Stimulated activated CD4-positive, alpha-beta T cell treated with anti-CD3 and anti-CD28 coated beads, Interleukin-15, amount 100 ng/mL, for 48 hours (primary cell): ENCODE measurements around the gene TUBA1A.
"Not testable (repeated sequence)": the region's sequence is repeated elsewhere in the genome, so short reads cannot be mapped to it uniquely, and the experiment has no call there.

Experiments used
- DNase-seq, 2 donors: peaks; one replicate each; pipeline ENCODE4 v3.0.0-alpha.2; 2020; ENCODE audit warnings: low read depth in 2 of 2

The TUBA1A gene

GRCh38 chr12:49201595-49202295 lies 12.9 kb upstream of the TUBA1A start:
- DNase-seq, result no peak

- no peak for DNase-seq
Observed at GRCh38 chr12:49200919-49201594, 12.2 kb upstream of the TUBA1A start.

- no peak for DNase-seq
Observed at GRCh38 chr12:49198431-49199155, 9.7 kb upstream of the TUBA1A start.

GRCh38 chr12:49197256-49197655 lies 8.4 kb upstream of the TUBA1A start:
- DNase-seq, result no peak

- no peak for DNase-seq
Observed at GRCh38 chr12:49195736-49196135, 6.9 kb upstream of the TUBA1A start.

GRCh38 chr12:49193746-49194145 lies 4.9 kb upstream of the TUBA1A start:
- not testable (repeated sequence) for DNase-seq

- not testable (repeated sequence) for DNase-seq
Observed at GRCh38 chr12:49191498-49191897, 2.6 kb upstream of the TUBA1A start.

GRCh38 chr12:49190974-49191373 lies 2.1 kb upstream of the TUBA1A start:
- no peak for DNase-seq

- DNase-seq, result no peak
Observed at GRCh38 chr12:49189731-49190716, 1.1 kb upstream of the TUBA1A start.

GRCh38 chr12:49188201-49188915 lies 522 bp downstream of the TUBA1A start:
- DNase-seq, result peak; percentile 45 to 67

- no peak for DNase-seq
Observed at GRCh38 chr12:49187184-49187583, 1.7 kb downstream of the TUBA1A start.

- DNase-seq, result not testable (repeated sequence)
Observed at GRCh38 chr12:49186307-49186706, 2.6 kb downstream of the TUBA1A start.

- DNase-seq, result not testable (repeated sequence)
Observed at GRCh38 chr12:49184697-49185096, 4.2 kb downstream of the TUBA1A start.

GRCh38 chr12:49183214-49183950 lies 5.5 kb downstream of the TUBA1A start:
- DNase-seq, result not testable (repeated sequence)

GRCh38 chr12:49174218-49174617 lies 14.7 kb downstream of the TUBA1A start:
- no peak for DNase-seq

- DNase-seq, result no peak
Observed at GRCh38 chr12:49170924-49171323, 18.0 kb downstream of the TUBA1A start.

GRCh38 chr12:49165114-49165513 lies 23.8 kb downstream of the TUBA1A start:
- no peak for DNase-seq

- DNase-seq, result not testable (repeated sequence)
Observed at GRCh38 chr12:49161901-49162300, 27.0 kb downstream of the TUBA1A start.

GRCh38 chr12:49161092-49161795 lies 27.6 kb downstream of the TUBA1A start:
- no peak for DNase-seq
